Left ventricle myocardium inferior (tissue), 1 donor: ENCODE measurements around the gene ANKRD12. TPM values are rescaled to one million over a fixed set of nuclear protein-coding genes. Genes with fewer than 3 reads are reported as not detected.
A peak's percentile ranks its signal among the peaks of the same experiment; 100 is the strongest.

Source experiments
- DNase-seq: peaks from one replicate; pipeline ENCODE4 v3.0.0-alpha.2; 2020
- H3K27ac ChIP-seq: fragments of 200-600 bp; replicated peaks from 2 replicates; pipeline ENCODE4 v1.8.0; 2021
- H3K27me3 ChIP-seq: fragments of 200-600 bp; 2 replicates; pipeline ENCODE4 v1.8.0; 2021; ENCODE audit warnings: low read depth
- H3K36me3 ChIP-seq: fragments of 200-600 bp; 2 replicates; pipeline ENCODE4 v1.8.0; 2021
- H3K4me1 ChIP-seq: fragments of 200-600 bp; 2 replicates; pipeline ENCODE4 v1.8.0; 2021
- H3K4me3 ChIP-seq: fragments of 200-600 bp; 2 replicates; pipeline ENCODE4 v1.8.0; 2021; ENCODE audit warnings: mild to moderate bottlenecking, moderate library complexity
- H3K9me3 ChIP-seq: fragments of 200-600 bp; replicated peaks from 2 replicates; pipeline ENCODE4 v1.8.0; 2021
- CTCF ChIP-seq: fragments of 200-600 bp; IDR thresholded peaks from 2 replicates; pipeline ENCODE4 v1.8.0; 2021; ENCODE audit warnings: antibody characterized with exemption, mild to moderate bottlenecking, borderline replicate concordance
- intact Hi-C: fragments of 100-400 bp; cut with micrococcal nuclease; formaldehyde crosslinking; loops from one replicate; pipeline ENCODE4 v1.11.0; 2022
- total RNA-seq: library from RNA; stranded (reverse); fragmentation: NEBNext Ultra II Directional; extraction: Animal tissue kit (Norgen Biotek cat#: 25700); gene quantifications from one replicate; pipeline ENCODE4 v1.2.1, GENCODE V29; 2021
- donor health status: DM: no; HTN: yes; CAD: no; lungs with severe emphysema.

The ANKRD12 gene
- total RNA-seq, 1 donor from 2014 or later = 49.3 TPM

DNA sequence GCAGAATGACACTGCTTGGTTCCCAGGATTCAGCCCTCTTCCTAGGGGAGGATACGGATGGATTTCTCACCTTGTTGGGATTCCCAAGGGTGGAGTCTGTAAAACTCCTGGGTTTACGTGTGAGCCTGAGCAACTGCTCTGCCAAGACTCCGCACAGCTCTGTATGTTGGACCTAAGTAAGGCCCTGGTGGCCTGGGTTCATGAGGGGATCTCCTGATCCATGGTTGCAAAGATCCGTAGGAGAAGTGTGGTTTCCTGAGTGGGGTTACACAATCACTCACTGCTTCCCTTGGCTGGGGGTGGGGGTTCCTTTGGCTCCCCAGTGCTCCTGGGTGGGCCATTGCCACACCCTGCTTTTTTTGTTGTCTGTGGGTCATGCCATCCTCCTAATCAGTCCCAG is 37.7 kb downstream of the ANKRD12 start:
- no peak for TF ChIP-seq CTCF
- intact Hi-C loops = no loop called here
- no peak for DNase-seq
- H3K36me3 ChIP-seq = no peaks in the 10 kb centered on the region
- peaks cover 60% of the 10 kb centered on the region for H3K4me1 ChIP-seq
- H3K27me3 ChIP-seq = no peaks in the 10 kb centered on the region
- H3K9me3 ChIP-seq = peaks cover 3% of the 10 kb centered on the region
- no peak overlapping the region for H3K4me3 ChIP-seq
- H3K27ac ChIP-seq = no peak overlapping the region

DNA sequence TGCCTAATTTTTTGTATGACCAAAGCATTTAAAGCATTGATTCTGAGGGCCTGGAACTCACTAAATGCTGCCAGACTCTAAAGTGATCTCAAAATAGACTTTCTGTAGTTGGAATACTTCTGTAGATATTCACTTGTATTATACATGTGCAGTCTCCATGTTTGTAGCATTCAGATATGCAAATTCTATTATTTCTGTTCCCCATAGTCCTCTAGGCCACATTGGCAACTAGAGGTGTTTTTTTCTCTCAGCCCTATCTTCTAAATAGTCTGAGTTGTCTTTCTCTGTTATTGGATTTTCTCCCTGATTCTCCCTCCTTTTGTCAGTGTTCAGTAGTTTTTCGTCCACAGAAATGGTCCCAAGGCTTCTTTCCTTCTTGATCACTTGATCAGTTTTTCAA is 38.5 kb downstream of the ANKRD12 start:
- H3K9me3 ChIP-seq = no peaks in the 10 kb centered on the region
- DNase-seq = no peak
- no peak overlapping the region for H3K4me3 ChIP-seq
- H3K36me3 ChIP-seq = no peaks in the 10 kb centered on the region
- intact Hi-C loops = no loop called here
- peaks cover 60% of the 10 kb centered on the region for H3K4me1 ChIP-seq
- H3K27ac ChIP-seq = peak overlapping the region; percentile 9
- no peaks in the 10 kb centered on the region for H3K27me3 ChIP-seq
- no peak for TF ChIP-seq CTCF

- DNase-seq = no peak
- Histone ChIP-seq H3K36me3 (no peaks in the 10 kb centered on the region), H3K9me3 (no peaks in the 10 kb centered on the region), H3K27me3 (no peaks in the 10 kb centered on the region), H3K4me1 (peaks cover 67% of the 10 kb centered on the region), H3K4me3 (no peak overlapping the region), H3K27ac (peak overlapping the region; percentile 34)
- no peak for TF ChIP-seq CTCF
- intact Hi-C loops = no loop called here
Measured at GRCh38 chr18:9177031-9177430, 40.5 kb downstream of the ANKRD12 start.

DNA sequence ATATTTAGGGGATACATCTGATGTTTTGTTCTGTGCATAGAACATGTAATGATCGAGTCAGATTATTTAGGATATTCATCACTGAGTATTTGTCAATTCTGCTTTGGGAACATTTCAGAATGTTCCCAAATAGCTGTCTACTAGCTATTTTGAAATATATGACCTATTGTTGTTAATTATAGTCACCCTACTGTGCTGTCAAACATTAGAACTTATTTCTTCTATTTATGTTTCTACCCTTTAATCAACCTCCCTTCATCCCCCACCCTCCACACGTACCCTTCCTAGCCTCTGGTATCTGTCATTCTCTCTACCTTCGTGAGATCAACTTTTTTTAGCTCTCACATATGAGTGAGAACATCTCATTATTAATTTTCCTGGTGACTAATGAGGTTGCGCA is 40.9 kb downstream of the ANKRD12 start:
- intact Hi-C loops = no loop called here
- Histone ChIP-seq H3K4me3 (no peak overlapping the region), H3K36me3 (peaks cover 4% of the 10 kb centered on the region), H3K27ac (peak overlapping the region; percentile 34), H3K4me1 (peaks cover 63% of the 10 kb centered on the region), H3K9me3 (no peaks in the 10 kb centered on the region), H3K27me3 (no peaks in the 10 kb centered on the region)
- TF ChIP-seq CTCF = no peak
- DNase-seq = no peak

DNA sequence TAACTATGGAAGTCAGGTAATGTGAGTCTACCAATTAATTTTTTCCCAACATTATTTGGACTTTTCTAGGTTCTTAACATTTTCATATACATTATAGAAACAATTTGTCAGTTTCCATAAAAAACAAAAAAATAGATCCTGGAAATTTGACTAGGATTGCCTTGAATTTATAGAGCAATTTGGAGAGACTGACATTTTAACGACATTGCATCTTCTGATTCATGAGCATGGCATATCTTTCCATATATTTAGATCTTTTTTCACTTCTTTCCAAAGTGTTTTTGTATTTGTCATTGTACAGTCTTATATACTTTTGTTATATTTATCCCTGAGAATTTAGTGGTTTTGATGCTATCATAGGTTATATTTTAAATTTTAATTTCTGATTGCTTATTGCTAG is 42.0 kb downstream of the ANKRD12 start:
- no peak for TF ChIP-seq CTCF
- H3K36me3 ChIP-seq = peaks cover 15% of the 10 kb centered on the region
- H3K27ac ChIP-seq = no peak overlapping the region
- no peak for DNase-seq
- intact Hi-C loops = no loop called here
- H3K27me3 ChIP-seq = no peaks in the 10 kb centered on the region
- no peaks in the 10 kb centered on the region for H3K9me3 ChIP-seq
- no peak overlapping the region for H3K4me3 ChIP-seq
- H3K4me1 ChIP-seq = peaks cover 52% of the 10 kb centered on the region

DNA sequence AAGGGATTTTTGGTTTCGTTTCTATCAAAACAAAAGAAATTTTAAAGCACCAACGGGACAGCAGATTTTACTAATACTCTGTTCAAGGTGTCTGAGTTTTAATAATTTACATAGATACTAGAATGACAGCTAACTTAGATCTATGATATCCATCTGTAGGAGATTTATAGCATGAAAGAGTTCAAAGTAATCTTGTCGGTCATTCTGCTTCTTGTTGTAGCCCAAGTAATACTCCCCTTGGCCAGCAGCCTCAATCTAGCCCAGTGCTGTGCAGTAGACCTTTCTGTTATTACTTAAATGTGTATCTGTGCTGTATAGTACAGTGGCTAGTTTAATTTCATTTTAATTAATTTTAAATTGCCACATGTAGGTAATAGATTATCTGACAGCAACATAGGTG is 44.7 kb downstream of the ANKRD12 start:
- Histone ChIP-seq H3K9me3 (no peaks in the 10 kb centered on the region), H3K27ac (no peak overlapping the region), H3K27me3 (no peaks in the 10 kb centered on the region), H3K4me3 (no peak overlapping the region), H3K4me1 (peaks cover 43% of the 10 kb centered on the region), H3K36me3 (peaks cover 26% of the 10 kb centered on the region)
- TF ChIP-seq CTCF = no peak
- DNase-seq = no peak
- intact Hi-C loops = no loop called here
